GM18870 (cell line): ENCODE results near the gene NRAP.

Source experiments
- ATAC-seq: cut with Tn5 transposase; IDR thresholded peaks from one replicate; pipeline ENCODE4 v1.9.1; 2021; ENCODE audit warnings: moderate library complexity; ENCODE audit not compliant: unreplicated experiment

Gene NRAP

GRCh38 chr10:113643183-113643582 lies 20.7 kb downstream of the NRAP start:
- no peak for ATAC-seq

- no peak for ATAC-seq
Observed at GRCh38 chr10:113641702-113642101, 22.1 kb downstream of the NRAP start.

- ATAC-seq = no peak
Observed at GRCh38 chr10:113639966-113640365, 23.9 kb downstream of the NRAP start.

GRCh38 chr10:113631684-113632367 lies 32.0 kb downstream of the NRAP start:
- ATAC-seq = no peak

GRCh38 chr10:113630929-113631533 lies 32.8 kb downstream of the NRAP start:
- ATAC-seq = no peak

GRCh38 chr10:113628607-113629153 lies 35.2 kb downstream of the NRAP start:
- ATAC-seq = no peak

GRCh38 chr10:113627836-113628235 lies 36.0 kb downstream of the NRAP start:
- ATAC-seq = no peak

GRCh38 chr10:113626809-113627355 lies 37.0 kb downstream of the NRAP start:
- ATAC-seq = no peak

GRCh38 chr10:113625461-113626186 lies 38.2 kb downstream of the NRAP start:
- ATAC-seq = no peak

GRCh38 chr10:113622831-113623230 lies 41.0 kb downstream of the NRAP start:
- no peak for ATAC-seq

- no peak for ATAC-seq
Observed at GRCh38 chr10:113621799-113622198, 42.0 kb downstream of the NRAP start.

GRCh38 chr10:113620936-113621335 lies 42.9 kb downstream of the NRAP start:
- ATAC-seq = no peak

GRCh38 chr10:113620511-113620910 lies 43.3 kb downstream of the NRAP start:
- ATAC-seq = no peak

GRCh38 chr10:113619401-113619800 lies 44.4 kb downstream of the NRAP start:
- no peak for ATAC-seq

- ATAC-seq = no peak
Observed at GRCh38 chr10:113618338-113618737, 45.5 kb downstream of the NRAP start.

- no peak for ATAC-seq
Observed at GRCh38 chr10:113617086-113617485, 46.8 kb downstream of the NRAP start.

- ATAC-seq = no peak
Observed at GRCh38 chr10:113616244-113617074, 47.4 kb downstream of the NRAP start.

- no peak for ATAC-seq
Observed at GRCh38 chr10:113613977-113614690, 49.7 kb downstream of the NRAP start.

- no peak for ATAC-seq
Observed at GRCh38 chr10:113613427-113613826, 50.4 kb downstream of the NRAP start.

- ATAC-seq = no peak
Observed at GRCh38 chr10:113612154-113612553, 51.7 kb downstream of the NRAP start.
